Osteocyte (in vitro differentiated cells): ENCODE results near the gene VEPH1. TPM values are rescaled to one million over a fixed set of nuclear protein-coding genes. Genes with fewer than 3 reads are reported as not detected.
A peak's percentile ranks its signal among the peaks of the same experiment; 100 is the strongest.

ENCODE experiments used
- DNase-seq: peaks from one replicate; pipeline ENCODE4 v3.0.0; 2021; ENCODE audit warnings: mixed read lengths; ENCODE audit not compliant: unreplicated experiment; ENCODE audit errors: extremely low spot score
- H3K27ac Mint-ChIP-seq: one replicate; pipeline ENCODE4 v1.8.0; 2021; ENCODE audit warnings: mild to moderate bottlenecking, mixed read lengths; ENCODE audit not compliant: unreplicated experiment
- H3K27me3 Mint-ChIP-seq: one replicate; pipeline ENCODE4 v1.8.0; 2021; ENCODE audit warnings: mixed read lengths; ENCODE audit not compliant: unreplicated experiment
- H3K36me3 Mint-ChIP-seq: one replicate; pipeline ENCODE4 v1.8.0; 2021; ENCODE audit warnings: mixed read lengths; ENCODE audit not compliant: unreplicated experiment
- H3K4me1 Mint-ChIP-seq: one replicate; pipeline ENCODE4 v1.8.0; 2021; ENCODE audit warnings: mixed read lengths; ENCODE audit not compliant: unreplicated experiment
- H3K4me3 Mint-ChIP-seq: one replicate; pipeline ENCODE4 v1.8.0; 2021; ENCODE audit warnings: mild to moderate bottlenecking, moderate library complexity, mixed read lengths; ENCODE audit not compliant: unreplicated experiment
- H3K9me3 Mint-ChIP-seq: one replicate; pipeline ENCODE4 v1.8.0; 2021; ENCODE audit warnings: mixed read lengths; ENCODE audit not compliant: unreplicated experiment
- CTCF ChIP-seq: fragments of 200-600 bp; sonication (generic); IDR thresholded peaks from 2 replicates; pipeline ENCODE4 v1.5.0; 2021; ENCODE audit warnings: antibody characterized with exemption, mild to moderate bottlenecking, moderate library complexity
- total RNA-seq: library from RNA; stranded (reverse); gene quantifications from 2 replicates; pipeline ENCODE4 v1.2.1, GENCODE V29; 2021

VEPH1 gene
- total RNA-seq, 1 donor from 2014 or later = 0.46 TPM

- no peak for DNase-seq
- peaks cover 3% of the 10 kb centered on the region for H3K4me1 Mint-ChIP-seq
- H3K9me3 Mint-ChIP-seq = peaks cover 3% of the 10 kb centered on the region
- H3K36me3 Mint-ChIP-seq = no peaks in the 10 kb centered on the region
- H3K4me3 Mint-ChIP-seq = no peak overlapping the region
- no peak for TF ChIP-seq CTCF
- H3K27me3 Mint-ChIP-seq = no peaks in the 10 kb centered on the region
- peak overlapping the region; percentile 24 for H3K27ac Mint-ChIP-seq
These were observed 183.5 kb downstream of the VEPH1 start for GRCh38 chr3:157319672-157320071.

DNA sequence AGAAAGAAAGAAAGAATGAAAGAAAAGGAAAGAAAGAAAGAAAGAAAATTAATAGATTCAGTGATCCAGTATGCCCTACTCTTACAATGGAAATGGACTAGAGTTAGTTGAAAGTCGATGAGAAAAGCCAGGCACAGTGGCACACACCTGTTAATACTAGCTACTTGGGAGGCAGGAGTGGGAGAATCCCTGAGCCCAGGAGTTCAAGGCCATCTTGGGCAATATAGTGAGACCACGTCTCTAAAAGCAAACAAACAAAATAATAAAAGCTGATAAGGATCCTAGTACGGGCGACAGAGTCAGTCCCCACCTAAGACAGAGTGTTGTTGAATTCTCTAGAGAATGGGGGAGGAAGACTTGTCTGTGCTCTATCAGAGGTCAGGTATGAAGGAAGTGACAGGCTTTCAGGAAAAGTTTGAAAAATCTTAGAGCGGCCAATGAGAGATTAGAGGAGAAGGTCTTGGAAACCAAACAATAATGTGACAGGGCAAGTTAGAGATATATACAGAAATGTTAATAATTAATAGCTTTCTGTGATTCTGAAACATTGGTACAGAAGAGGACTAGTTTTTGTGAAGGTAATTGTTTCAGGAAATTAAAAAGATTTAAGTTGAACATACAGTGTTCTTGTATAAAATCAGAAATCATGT, 184.5 kb downstream of the VEPH1 start:
- H3K27me3 Mint-ChIP-seq = no peaks in the 10 kb centered on the region
- H3K4me3 Mint-ChIP-seq = no peak overlapping the region
- TF ChIP-seq CTCF = no peak
- H3K4me1 Mint-ChIP-seq = peaks cover 3% of the 10 kb centered on the region
- H3K9me3 Mint-ChIP-seq = peaks cover 3% of the 10 kb centered on the region
- no peak overlapping the region for H3K27ac Mint-ChIP-seq
- no peaks in the 10 kb centered on the region for H3K36me3 Mint-ChIP-seq
- DNase-seq = no peak

DNA sequence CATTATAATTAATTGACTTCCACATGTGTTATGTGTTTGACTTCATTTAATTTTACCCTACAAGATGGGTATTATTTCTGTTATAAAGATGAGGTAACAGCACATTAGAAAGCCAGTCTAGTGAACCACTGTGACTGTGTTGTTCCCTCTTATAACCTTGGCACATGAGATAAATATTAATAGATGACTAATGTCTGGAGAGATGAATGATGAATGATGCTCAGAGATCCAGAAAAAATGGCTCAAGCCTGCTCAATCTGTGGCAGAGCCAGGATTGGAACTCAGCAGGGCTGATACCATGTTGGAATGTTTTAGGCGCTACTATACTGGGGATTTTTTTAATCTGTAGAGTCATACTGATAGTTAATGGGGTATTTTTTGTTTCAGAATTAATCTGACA, 185.3 kb downstream of the VEPH1 start:
- no peak for TF ChIP-seq CTCF
- no peak overlapping the region for H3K27ac Mint-ChIP-seq
- peaks cover 5% of the 10 kb centered on the region for H3K4me1 Mint-ChIP-seq
- no peak for DNase-seq
- H3K27me3 Mint-ChIP-seq = no peaks in the 10 kb centered on the region
- no peak overlapping the region for H3K4me3 Mint-ChIP-seq
- no peaks in the 10 kb centered on the region for H3K36me3 Mint-ChIP-seq
- H3K9me3 Mint-ChIP-seq = peaks cover 3% of the 10 kb centered on the region

DNA sequence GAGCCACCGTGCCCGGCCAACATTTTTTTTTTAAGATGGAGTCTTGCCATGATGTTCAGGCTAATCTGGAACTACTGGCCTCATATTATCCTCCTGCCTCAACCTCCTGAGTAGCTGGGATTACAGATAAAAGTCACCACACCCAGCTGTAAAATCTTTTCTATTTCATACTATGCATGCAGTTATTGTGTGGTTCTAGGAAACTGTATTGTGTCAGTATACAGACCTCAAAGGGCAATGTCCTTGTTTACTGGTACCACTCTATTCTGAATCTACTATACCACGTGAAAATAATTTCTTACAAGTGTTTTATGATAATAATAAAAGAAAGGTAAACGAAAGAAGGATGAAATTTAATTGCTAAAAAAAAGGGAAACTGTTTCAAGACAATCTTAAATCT, 190.0 kb downstream of the VEPH1 start:
- H3K27ac Mint-ChIP-seq = peak overlapping the region; percentile 13
- H3K9me3 Mint-ChIP-seq = no peaks in the 10 kb centered on the region
- H3K4me3 Mint-ChIP-seq = no peak overlapping the region
- TF ChIP-seq CTCF = no peak
- no peaks in the 10 kb centered on the region for H3K27me3 Mint-ChIP-seq
- H3K36me3 Mint-ChIP-seq = no peaks in the 10 kb centered on the region
- no peak for DNase-seq
- H3K4me1 Mint-ChIP-seq = peaks cover 29% of the 10 kb centered on the region

- no peak for TF ChIP-seq CTCF
- no peak overlapping the region for H3K4me3 Mint-ChIP-seq
- H3K27me3 Mint-ChIP-seq = no peaks in the 10 kb centered on the region
- no peaks in the 10 kb centered on the region for H3K36me3 Mint-ChIP-seq
- DNase-seq = no peak
- peak overlapping the region; percentile 81 for H3K27ac Mint-ChIP-seq
- H3K9me3 Mint-ChIP-seq = no peaks in the 10 kb centered on the region
- peaks cover 29% of the 10 kb centered on the region for H3K4me1 Mint-ChIP-seq
These were observed 190.9 kb downstream of the VEPH1 start for GRCh38 chr3:157312376-157312745.
